Measurements from ENCODE around the gene SLC39A13.

DNA sequence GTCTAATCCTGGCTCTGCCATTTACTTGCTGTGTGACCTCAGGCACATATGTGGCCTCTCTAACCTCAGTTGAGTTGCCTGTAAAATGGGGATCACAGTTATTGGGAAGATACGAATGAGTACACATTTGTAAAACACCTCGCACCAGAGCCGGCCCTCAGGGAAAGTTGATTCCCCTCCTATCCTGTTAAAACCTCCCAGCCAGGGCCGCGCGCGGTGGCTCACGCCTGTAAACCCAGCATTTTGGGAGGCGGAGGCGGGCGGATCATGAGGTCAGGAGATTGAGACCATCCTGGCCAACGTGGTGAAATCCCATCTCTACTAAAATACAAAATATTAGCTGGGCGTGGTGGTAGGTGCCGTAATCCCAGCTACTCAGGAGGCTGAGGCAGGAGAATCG is 48.0 kb upstream of the SLC39A13 start:
- TF ChIP-seq CTCF (IDR thresholded peaks at IDR 0.05) (no peak), POLR2A (IDR thresholded peaks at IDR 0.05) (no peak)
